OCI-LY1 (cell line): ENCODE results near the gene PRRG2.

ENCODE experiments used
- H2AFZ ChIP-seq: fragments of 200-600 bp; sonication (generic), shearing (Covaris generic); 2 replicates; pipeline ENCODE4 v1.6.0; 2014; ENCODE audit warnings: antibody characterized with exemption, mild to moderate bottlenecking, low read length
- H3F3A ChIP-seq: fragments of 200-600 bp; sonication (generic), shearing (Covaris generic); 2 replicates; pipeline ENCODE4 v1.6.0; 2014; ENCODE audit warnings: mild to moderate bottlenecking, antibody characterized with exemption, low read length, moderate library complexity; ENCODE audit not compliant: insufficient read depth
- H3K27ac ChIP-seq: fragments of 200-600 bp; sonication (generic); 2 replicates; pipeline ENCODE4 v1.5.1; 2014; ENCODE audit warnings: low read length, mixed run types, mild to moderate bottlenecking, low read depth; ENCODE audit not compliant: poor library complexity, severe bottlenecking
- H3K27me3 ChIP-seq: fragments of 200-600 bp; sonication (generic); 2 replicates; pipeline ENCODE4 v1.6.0; 2014; ENCODE audit warnings: antibody characterized with exemption, mild to moderate bottlenecking, low read length, moderate library complexity; ENCODE audit not compliant: insufficient read depth
- H3K36me3 ChIP-seq: fragments of 200-600 bp; sonication (generic); 2 replicates; pipeline ENCODE4 v1.6.1; 2014; ENCODE audit warnings: mild to moderate bottlenecking, antibody characterized with exemption, low read length, moderate library complexity, mixed read lengths; ENCODE audit not compliant: insufficient read depth
- H3K4me1 ChIP-seq: fragments of 200-600 bp; sonication (generic); 2 replicates; pipeline ENCODE4 v1.5.1; 2014; ENCODE audit warnings: mild to moderate bottlenecking, low read length, moderate library complexity; ENCODE audit not compliant: insufficient read depth, severe bottlenecking
- H3K4me2 ChIP-seq: fragments of 200-600 bp; sonication (generic), shearing (Covaris generic); 2 replicates; pipeline ENCODE4 v1.6.1; 2014; ENCODE audit warnings: low read length
- H3K4me3 ChIP-seq: fragments of 200-600 bp; sonication (generic); 2 replicates; pipeline ENCODE4 v1.5.1; 2014; ENCODE audit warnings: low read length, low read depth, mild to moderate bottlenecking, mixed read lengths; ENCODE audit not compliant: poor library complexity, severe bottlenecking
- H3K79me2 ChIP-seq: fragments of 200-600 bp; shearing (Covaris generic); 2 replicates; pipeline ENCODE4 v1.6.1; 2016; ENCODE audit warnings: mixed run types, low read length, mixed read lengths; ENCODE audit not compliant: insufficient read depth
- H3K9ac ChIP-seq: fragments of 200-600 bp; sonication (generic), shearing (Covaris generic); 2 replicates; pipeline ENCODE4 v1.6.1; 2014; ENCODE audit warnings: mild to moderate bottlenecking, low read length, mixed read lengths
- H3K9me2 ChIP-seq: fragments of 200-600 bp; sonication (generic), shearing (Covaris generic); 2 replicates; pipeline ENCODE4 v1.6.1; 2014; ENCODE audit warnings: low read depth, mild to moderate bottlenecking, low read length, mixed read lengths
- H3K9me3 ChIP-seq: fragments of 200-600 bp; shearing (Covaris generic); 2 replicates; pipeline ENCODE4 v1.6.1; 2014; ENCODE audit warnings: low read length, mixed read lengths
- H4K20me1 ChIP-seq: fragments of 200-600 bp; sonication (generic), shearing (Covaris generic); 2 replicates; pipeline ENCODE4 v1.6.0; 2016; ENCODE audit warnings: mild to moderate bottlenecking, low read length; ENCODE audit not compliant: insufficient read depth
- CTCF ChIP-seq: fragments of 200-600 bp; sonication (generic), shearing (Covaris generic); IDR thresholded peaks from 2 replicates; pipeline ENCODE4 v1.5.1; 2017; ENCODE audit warnings: mild to moderate bottlenecking, antibody characterized with exemption, low read length, moderate library complexity, mixed read lengths
- EZH2 ChIP-seq: fragments of 200-600 bp; sonication (generic), shearing (Covaris generic); IDR thresholded peaks from 2 replicates; pipeline ENCODE4 v1.8.0; 2017; ENCODE audit warnings: borderline replicate concordance, mixed run types, mild to moderate bottlenecking, antibody characterized with exemption, low read length, moderate library complexity, mixed read lengths

PRRG2 gene

DNA sequence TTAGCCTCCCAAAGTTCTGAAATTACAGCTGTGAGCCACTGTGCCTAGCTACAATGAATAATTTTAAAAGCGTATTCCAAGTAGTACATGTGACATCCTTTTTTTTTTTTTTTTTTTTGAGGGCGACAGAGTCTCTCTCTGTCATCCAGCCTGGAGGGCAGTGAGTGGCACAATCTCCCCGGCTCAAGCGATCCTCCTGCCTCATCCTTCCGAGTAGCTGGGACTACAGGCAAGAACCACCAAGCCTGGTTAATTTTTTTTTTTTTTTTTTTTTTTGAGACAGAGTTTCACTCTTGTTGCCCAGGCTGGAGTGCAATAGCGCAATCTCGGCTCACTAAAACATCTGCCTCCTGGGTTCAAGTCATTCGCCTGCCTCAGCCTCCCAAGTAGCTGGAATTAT, 6.1 kb downstream of the PRRG2 start:
- H3K4me2 ChIP-seq = no peak overlapping the region
- H3K9me2 ChIP-seq = no peaks in the 10 kb centered on the region
- no peak for TF ChIP-seq CTCF
- no peak for TF ChIP-seq EZH2
- no peaks in the 10 kb centered on the region for H3F3A ChIP-seq
- H3K4me1 ChIP-seq = no peaks in the 10 kb centered on the region
- no peak overlapping the region for H3K27ac ChIP-seq
- peaks cover 5% of the 10 kb centered on the region; the same call in 1 of the 2 replicates for H3K79me2 ChIP-seq
- H3K36me3 ChIP-seq = no peaks in the 10 kb centered on the region
- no peak overlapping the region for H2AFZ ChIP-seq
- H3K9me3 ChIP-seq = no peaks in the 10 kb centered on the region
- no peak overlapping the region for H3K9ac ChIP-seq
- H3K27me3 ChIP-seq = no peaks in the 10 kb centered on the region
- no peak overlapping the region for H3K4me3 ChIP-seq
- no peaks in the 10 kb centered on the region for H4K20me1 ChIP-seq

GRCh38 chr19:49588365-49589122, 7.4 kb downstream of the PRRG2 start:
- Histone ChIP-seq H3K36me3 (no peaks in the 10 kb centered on the region), H3K27ac (no peak overlapping the region), H2AFZ (no peak overlapping the region), H3K9me2 (no peaks in the 10 kb centered on the region), H3K9ac (no peak overlapping the region), H3K27me3 (no peaks in the 10 kb centered on the region), H4K20me1 (no peaks in the 10 kb centered on the region), H3K4me2 (no peak overlapping the region), H3F3A (no peaks in the 10 kb centered on the region), H3K9me3 (no peaks in the 10 kb centered on the region), H3K4me3 (no peak overlapping the region), H3K79me2 (peaks cover 5% of the 10 kb centered on the region; the same call in 1 of the 2 replicates), H3K4me1 (peaks cover under 1% of the 10 kb centered on the region)
- TF ChIP-seq EZH2 (no peak), CTCF (no peak)

- no peak overlapping the region for H2AFZ ChIP-seq
- H3K36me3 ChIP-seq = peaks cover 9% of the 10 kb centered on the region
- H4K20me1 ChIP-seq = no peaks in the 10 kb centered on the region
- no peaks in the 10 kb centered on the region for H3K27me3 ChIP-seq
- H3K9ac ChIP-seq = no peak overlapping the region
- no peaks in the 10 kb centered on the region for H3F3A ChIP-seq
- no peak for TF ChIP-seq CTCF
- TF ChIP-seq EZH2 = no peak
- no peak overlapping the region for H3K27ac ChIP-seq
- no peaks in the 10 kb centered on the region for H3K9me3 ChIP-seq
- no peak overlapping the region for H3K4me3 ChIP-seq
- no peaks in the 10 kb centered on the region for H3K9me2 ChIP-seq
- H3K4me1 ChIP-seq = peaks cover 6% of the 10 kb centered on the region
- H3K4me2 ChIP-seq = no peak overlapping the region
- peaks cover 5% of the 10 kb centered on the region; the same call in 1 of the 2 replicates for H3K79me2 ChIP-seq
Measured at GRCh38 chr19:49589502-49589905, 8.4 kb downstream of the PRRG2 start.
